NCI-H2107 (cell line): Measurements from ENCODE around the gene IL36B.

ENCODE experiments used
- DNase-seq: peaks from one replicate; lab custom pipeline; 2025; lab: John Stamatoyannopoulos, UW

Gene IL36B

GRCh38 chr2:113075600-113075999 is 22.9 kb upstream of the IL36B start:
- DNase-seq, result no peak

- no peak for DNase-seq
Observed at GRCh38 chr2:113075030-113075429, 22.4 kb upstream of the IL36B start.

GRCh38 chr2:113073325-113073834 is 20.7 kb upstream of the IL36B start:
- DNase-seq, result no peak

- DNase-seq, result no peak
Observed at GRCh38 chr2:113072584-113072983, 19.9 kb upstream of the IL36B start.

- no peak for DNase-seq
Observed at GRCh38 chr2:113070606-113070975, 17.9 kb upstream of the IL36B start.

- no peak for DNase-seq
Observed at GRCh38 chr2:113069676-113070605, 17.3 kb upstream of the IL36B start.

- no peak for DNase-seq
Observed at GRCh38 chr2:113068706-113069485, 16.2 kb upstream of the IL36B start.

GRCh38 chr2:113068249-113068648 is 15.6 kb upstream of the IL36B start:
- no peak for DNase-seq

GRCh38 chr2:113067681-113068080 is 15.0 kb upstream of the IL36B start, which contains the start of gene IL1F10:
Gene IL1F10, plus strand, starts transcription at chr2:113067970. Its CDS starts 4,769 bp downstream, at chr2:113072739.
- no peak for DNase-seq

GRCh38 chr2:113064898-113065297 is 12.2 kb upstream of the IL36B start:
- no peak for DNase-seq

- DNase-seq, result no peak
Observed at GRCh38 chr2:113064281-113064680, 11.6 kb upstream of the IL36B start.

- no peak for DNase-seq
Observed at GRCh38 chr2:113061896-113062770, 9.5 kb upstream of the IL36B start.

GRCh38 chr2:113061241-113061640 is 8.6 kb upstream of the IL36B start:
- DNase-seq, result no peak

- DNase-seq, result no peak
Observed at GRCh38 chr2:113060796-113061195, 8.1 kb upstream of the IL36B start.

- no peak for DNase-seq
Observed at GRCh38 chr2:113060396-113060795, 7.7 kb upstream of the IL36B start.

GRCh38 chr2:113058998-113059960 is 6.6 kb upstream of the IL36B start, which contains the start of gene IL36RN:
Gene IL36RN, plus strand, starts transcription at chr2:113059198. Its CDS starts 241 bp downstream, at chr2:113059439.
- DNase-seq, result no peak

- DNase-seq, result no peak
Observed at GRCh38 chr2:113058411-113058994, 5.8 kb upstream of the IL36B start.

GRCh38 chr2:113057117-113057516 is 4.5 kb upstream of the IL36B start:
- DNase-seq, result no peak

- no peak for DNase-seq
Observed at GRCh38 chr2:113056521-113056920, 3.9 kb upstream of the IL36B start.

- no peak for DNase-seq
Observed at GRCh38 chr2:113054066-113054465, 1.4 kb upstream of the IL36B start.
